NK-92 (cell line): ENCODE data around the gene ARSB.
"Not testable (repeated sequence)": the region's sequence is repeated elsewhere in the genome, so short reads cannot be mapped to it uniquely, and the experiment has no call there.

Source experiments
- DNase-seq: peaks from one replicate; lab custom pipeline; 2025; ENCODE audit not compliant: unreplicated experiment; lab: John Stamatoyannopoulos, UW

ARSB gene

GRCh38 chr5:78782728-78783127 lies 202.4 kb downstream of the ARSB start:
- no peak for DNase-seq

- no peak for DNase-seq
Observed at GRCh38 chr5:78781611-78782286, 203.4 kb downstream of the ARSB start.

GRCh38 chr5:78779771-78780616 lies 205.1 kb downstream of the ARSB start:
- DNase-seq = no peak

GRCh38 chr5:78779262-78779661 lies 205.8 kb downstream of the ARSB start:
- DNase-seq = no peak

- DNase-seq = no peak
Observed at GRCh38 chr5:78778538-78778937, 206.6 kb downstream of the ARSB start.

- no peak for DNase-seq
Observed at GRCh38 chr5:78777901-78778300, 207.2 kb downstream of the ARSB start.

- no peak for DNase-seq
Observed at GRCh38 chr5:78776637-78777036, 208.5 kb downstream of the ARSB start.

- no peak for DNase-seq
Observed at GRCh38 chr5:78773655-78774054, 211.5 kb downstream of the ARSB start.

GRCh38 chr5:78771260-78772205 lies 213.6 kb downstream of the ARSB start:
- no peak for DNase-seq

GRCh38 chr5:78768781-78769380 lies 216.2 kb downstream of the ARSB start:
- DNase-seq = no peak

- no peak for DNase-seq
Observed at GRCh38 chr5:78766412-78766762, 218.7 kb downstream of the ARSB start.

GRCh38 chr5:78765756-78766411 lies 219.2 kb downstream of the ARSB start:
- DNase-seq = no peak

GRCh38 chr5:78765116-78765515 lies 220.0 kb downstream of the ARSB start:
- no peak for DNase-seq

- DNase-seq = no peak
Observed at GRCh38 chr5:78763659-78764189, 221.4 kb downstream of the ARSB start.

GRCh38 chr5:78762743-78763142 lies 222.4 kb downstream of the ARSB start:
- DNase-seq = not testable (repeated sequence)

GRCh38 chr5:78761840-78762239 lies 223.3 kb downstream of the ARSB start:
- DNase-seq = no peak

- DNase-seq = no peak
Observed at GRCh38 chr5:78760770-78761169, 224.3 kb downstream of the ARSB start.

- DNase-seq = no peak
Observed at GRCh38 chr5:78760366-78760765, 224.7 kb downstream of the ARSB start.

- DNase-seq = no peak
Observed at GRCh38 chr5:78758169-78758839, 226.8 kb downstream of the ARSB start.
